ENCODE data around the gene WFDC2. TPM values are rescaled to one million over a fixed set of nuclear protein-coding genes. Genes with fewer than 3 reads are reported as not detected.

Gene WFDC2
- total RNA-seq, 3 donors from 2014 or later = 0.34 to 0.76 (median 0.53) TPM

Other genes starting within 250 kb of the WFDC2 start
- not detected for gene SEMG2, start 248.4 kb upstream of the WFDC2 start, total RNA-seq
- gene SLPI, start 215.2 kb upstream of the WFDC2 start, total RNA-seq = under 1 TPM; 0.63 to 0.95 (median 0.83) TPM
- gene RBPJL, start 162.9 kb upstream of the WFDC2 start, total RNA-seq = under 1 TPM in 2 of 3 donors, not detected in 1; 0.13 to 0.19 TPM
- gene MATN4, start 161.5 kb upstream of the WFDC2 start, total RNA-seq = under 1 TPM in 2 of 3 donors, not detected in 1; 0.11 to 0.13 TPM
- 100 to 1,000 TPM in 2 of 3 donors, 10 to 100 TPM in 1; 94.0 to 138 (median 102) TPM for gene SDC4, start 121.3 kb upstream of the WFDC2 start, total RNA-seq
- gene SYS1, start 106.6 kb upstream of the WFDC2 start, total RNA-seq = 10 to 100 TPM; 36.4 to 37.4 (median 36.6) TPM
- not detected for gene TP53TG5, start 91.4 kb upstream of the WFDC2 start, total RNA-seq
- 10 to 100 TPM in 2 of 3 donors, 1 to 10 TPM in 1; 9.7 to 13.3 (median 12.5) TPM for gene DBNDD2, start 61.5 kb upstream of the WFDC2 start, total RNA-seq
- gene PIGT, start 53.6 kb upstream of the WFDC2 start, total RNA-seq = 10 to 100 TPM; 88.0 to 94.8 (median 90.9) TPM
- gene SPINT3, start 45.9 kb downstream of the WFDC2 start, total RNA-seq = not detected
- gene WFDC6, start 69.7 kb downstream of the WFDC2 start, total RNA-seq = not detected
- gene EPPIN, start 77.6 kb downstream of the WFDC2 start, total RNA-seq = not detected
- not detected for gene WFDC8, start 109.5 kb downstream of the WFDC2 start, total RNA-seq
- gene WFDC10A, start 160.0 kb downstream of the WFDC2 start, total RNA-seq = not detected
- not detected for gene WFDC9, start 161.5 kb downstream of the WFDC2 start, total RNA-seq
- gene WFDC11, start 200.5 kb downstream of the WFDC2 start, total RNA-seq = not detected
- not detected for gene WFDC13, start 232.3 kb downstream of the WFDC2 start, total RNA-seq
- not detected for gene WFDC10B, start 235.3 kb downstream of the WFDC2 start, total RNA-seq